IPS-20b (cell line): ENCODE measurements around the gene FARP2.
"Not testable (repeated sequence)": the region's sequence is repeated elsewhere in the genome, so short reads cannot be mapped to it uniquely, and the experiment has no call there.

Source experiments
- H3K27ac ChIP-seq: one replicate; pipeline ENCODE4 v1.5.1; 2013; ENCODE audit warnings: low read length
- H3K27me3 ChIP-seq: 2 replicates; pipeline ENCODE4 v1.6.1; 2013; ENCODE audit warnings: mild to moderate bottlenecking, low read length, inconsistent platforms; ENCODE audit not compliant: insufficient read depth
- H3K36me3 ChIP-seq: 2 replicates; pipeline ENCODE4 v1.6.1; 2013; ENCODE audit warnings: low read depth, mild to moderate bottlenecking, inconsistent platforms, low read length, moderate library complexity; ENCODE audit not compliant: insufficient read depth
- H3K4me1 ChIP-seq: 2 replicates; pipeline ENCODE4 v1.6.1; 2013; ENCODE audit warnings: mild to moderate bottlenecking, control low read depth, inconsistent platforms, low read length, moderate library complexity; ENCODE audit not compliant: insufficient read depth
- H3K4me3 ChIP-seq: 2 replicates; pipeline ENCODE4 v1.5.1; 2013; ENCODE audit warnings: mild to moderate bottlenecking, low read length, inconsistent platforms
- H3K9ac ChIP-seq: 2 replicates; pipeline ENCODE4 v1.6.1; 2013; ENCODE audit warnings: low read depth, mild to moderate bottlenecking, inconsistent platforms, low read length, moderate library complexity
- H3K9me3 ChIP-seq: 2 replicates; pipeline ENCODE4 v1.6.1; 2013; ENCODE audit warnings: mild to moderate bottlenecking, low read depth, low read length, inconsistent platforms; ENCODE audit not compliant: insufficient read depth

The FARP2 gene

GRCh38 chr2:241421330-241421729, 65.2 kb downstream of the FARP2 start:
- Histone ChIP-seq H3K27me3 (no peaks in the 10 kb centered on the region), H3K36me3 (peaks cover 24% of the 10 kb centered on the region)

DNA sequence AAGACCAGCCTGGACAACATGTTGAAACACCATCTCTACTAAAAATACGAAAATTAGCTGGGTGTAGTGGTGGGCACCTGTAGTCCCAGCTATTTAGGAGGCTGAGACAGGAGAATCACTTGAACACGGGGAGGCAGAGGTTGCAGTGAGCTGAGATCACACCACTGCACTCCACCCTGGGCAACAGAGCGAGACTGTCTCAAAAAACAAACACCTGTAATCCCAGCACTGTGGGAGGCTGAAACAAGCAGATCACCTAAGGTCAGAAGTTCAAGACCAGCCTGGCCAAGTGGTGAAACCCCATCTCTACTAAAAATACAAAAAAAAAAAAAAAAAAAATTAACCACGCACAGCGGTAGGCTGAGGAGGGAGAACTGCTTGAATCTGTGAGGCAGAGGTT, 65.9 kb downstream of the FARP2 start:
- H3K4me1 ChIP-seq, H3K4me3 ChIP-seq, H3K27me3 ChIP-seq, H3K9me3 ChIP-seq, H3K9ac ChIP-seq, H3K27ac ChIP-seq: not testable (repeated sequence)
- peaks cover 24% of the 10 kb centered on the region for H3K36me3 ChIP-seq

More at GRCh38 chr2:241421330-241421729, 65.2 kb downstream of the FARP2 start:
- Histone ChIP-seq H3K9ac (no peak overlapping the region), H3K4me1 (no peaks in the 10 kb centered on the region), H3K4me3 (no peak overlapping the region), H3K27ac (no peak overlapping the region), H3K9me3 (no peaks in the 10 kb centered on the region)

- Histone ChIP-seq H3K27ac (no peak overlapping the region), H3K4me1 (no peaks in the 10 kb centered on the region), H3K36me3 (peaks cover 24% of the 10 kb centered on the region)
Measured at GRCh38 chr2:241422350-241422749, 66.3 kb downstream of the FARP2 start.

DNA sequence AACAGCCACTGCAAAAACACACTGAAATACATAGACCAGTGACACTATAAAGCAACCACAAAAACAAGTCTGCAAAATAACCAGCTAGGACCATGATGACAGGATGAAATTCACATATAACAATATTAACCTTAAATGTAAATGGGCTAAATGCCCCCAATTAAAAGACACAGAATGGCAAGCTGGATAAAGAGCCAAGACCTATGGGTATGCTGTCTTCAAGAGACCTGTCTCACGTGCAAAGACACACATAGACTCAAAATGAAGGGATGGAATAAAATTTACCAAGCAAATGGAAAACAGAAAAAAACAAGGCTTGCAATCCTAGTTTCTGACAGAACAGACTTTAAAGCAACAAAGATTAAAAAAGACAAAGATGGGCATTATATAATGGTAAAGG, 67.4 kb downstream of the FARP2 start:
- H3K36me3 ChIP-seq = peaks cover 17% of the 10 kb centered on the region; the same call in 1 of the 2 replicates
- not testable (repeated sequence) for H3K4me3 ChIP-seq, H3K4me1 ChIP-seq, H3K27me3 ChIP-seq, H3K9ac ChIP-seq, H3K9me3 ChIP-seq, H3K27ac ChIP-seq

More at GRCh38 chr2:241422350-241422749, 66.3 kb downstream of the FARP2 start:
- Histone ChIP-seq H3K9ac (no peak overlapping the region), H3K4me3 (no peak overlapping the region), H3K27me3 (no peaks in the 10 kb centered on the region), H3K9me3 (no peaks in the 10 kb centered on the region)

DNA sequence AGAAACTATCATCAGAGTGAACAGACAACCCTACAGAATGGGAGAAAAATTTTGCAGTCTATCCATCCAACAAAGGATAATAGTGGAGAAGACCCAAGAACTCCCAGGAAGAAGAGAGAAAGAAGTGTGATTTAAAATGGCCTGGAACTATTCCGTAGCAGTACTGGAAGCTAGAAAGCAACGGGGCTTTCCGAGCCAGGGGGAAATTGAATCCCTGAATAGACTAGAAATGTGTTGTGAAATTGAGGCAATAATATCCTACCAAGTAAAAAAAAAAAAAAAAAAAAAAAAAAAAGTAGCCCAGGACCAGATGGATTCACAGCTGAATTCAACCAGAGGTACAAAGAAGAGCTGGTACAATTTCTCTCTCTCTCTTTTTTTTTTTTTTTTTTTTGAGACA, 69.3 kb downstream of the FARP2 start:
- H3K27ac ChIP-seq = no peak overlapping the region

GRCh38 chr2:241430178-241430577, 74.1 kb downstream of the FARP2 start:
- H3K9me3 ChIP-seq = no peaks in the 10 kb centered on the region
- H3K4me1 ChIP-seq = no peaks in the 10 kb centered on the region
- no peak overlapping the region for H3K4me3 ChIP-seq
- peaks cover 22% of the 10 kb centered on the region; the same call in 1 of the 2 replicates for H3K36me3 ChIP-seq
- H3K27me3 ChIP-seq = no peaks in the 10 kb centered on the region
- H3K27ac ChIP-seq = no peak overlapping the region
- H3K9ac ChIP-seq = no peak overlapping the region

More for the DNA sequence above, 69.3 kb downstream of the FARP2 start:
- Histone ChIP-seq H3K4me3 (no peak overlapping the region), H3K4me1 (no peaks in the 10 kb centered on the region), H3K36me3 (peaks cover 16% of the 10 kb centered on the region; the same call in 1 of the 2 replicates), H3K9ac (no peak overlapping the region), H3K27me3 (no peaks in the 10 kb centered on the region), H3K9me3 (no peaks in the 10 kb centered on the region)

DNA sequence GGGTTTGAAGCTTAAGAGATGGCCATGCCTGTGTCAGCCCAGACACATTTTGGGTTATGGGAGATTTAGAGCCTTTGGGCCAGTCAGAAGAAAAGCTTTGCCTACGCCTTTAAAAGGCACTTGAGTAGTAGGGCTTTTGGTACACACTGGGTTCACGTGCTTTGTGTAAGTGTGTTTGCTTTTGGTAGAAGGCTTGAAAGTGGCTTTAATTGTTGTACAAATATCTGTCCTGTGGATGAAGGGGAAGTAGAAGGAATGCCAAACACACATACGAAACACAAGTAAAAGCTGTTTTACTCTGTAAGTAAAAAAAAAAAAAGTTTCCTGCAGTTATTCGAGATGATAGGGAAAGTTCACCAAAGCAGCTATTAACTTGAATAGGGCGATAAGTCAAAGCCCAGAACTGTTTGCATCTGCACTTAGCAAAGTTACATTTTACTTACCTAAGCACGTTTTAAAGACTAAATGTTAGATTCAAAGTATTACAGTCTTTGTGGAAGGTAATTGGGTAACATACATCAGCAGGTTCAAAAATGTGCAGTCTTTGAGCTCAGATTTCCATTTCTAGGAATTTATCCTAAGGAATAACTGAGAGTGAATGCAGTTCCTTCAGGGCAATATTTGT, 76.9 kb downstream of the FARP2 start:
- no peaks in the 10 kb centered on the region for H3K9me3 ChIP-seq
- no peak overlapping the region for H3K27ac ChIP-seq
- H3K4me1 ChIP-seq = no peaks in the 10 kb centered on the region
- no peak overlapping the region for H3K4me3 ChIP-seq
- peaks cover 36% of the 10 kb centered on the region; the same call in 1 of the 2 replicates for H3K36me3 ChIP-seq
- no peak overlapping the region for H3K9ac ChIP-seq
- H3K27me3 ChIP-seq = no peaks in the 10 kb centered on the region

DNA sequence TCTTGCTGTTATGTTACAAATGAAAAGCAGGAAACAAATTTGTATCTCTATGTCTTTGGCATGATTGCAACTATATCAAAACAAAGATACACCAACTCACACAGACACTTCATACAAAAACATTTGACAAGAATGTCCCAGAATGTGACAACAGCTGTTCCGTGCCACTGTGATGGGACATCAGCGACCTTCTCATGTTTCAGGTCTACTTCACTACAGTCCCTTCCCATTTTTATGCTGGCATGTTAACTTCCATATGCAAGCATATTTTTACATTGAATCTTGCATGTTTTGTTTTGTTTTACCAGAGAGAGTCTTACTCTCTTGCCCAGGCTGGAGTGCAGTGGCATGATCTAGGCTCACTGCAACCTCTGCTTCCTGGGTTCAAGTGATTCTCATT, 81.1 kb downstream of the FARP2 start:
- Histone ChIP-seq H3K27me3 (no peaks in the 10 kb centered on the region), H3K36me3 (peaks cover 41% of the 10 kb centered on the region), H3K9ac (no peak overlapping the region), H3K9me3 (no peaks in the 10 kb centered on the region), H3K4me1 (no peaks in the 10 kb centered on the region), H3K4me3 (no peak overlapping the region), H3K27ac (no peak overlapping the region)

GRCh38 chr2:241441492-241441891, 85.4 kb downstream of the FARP2 start:
- peaks cover 50% of the 10 kb centered on the region for H3K36me3 ChIP-seq
- no peak overlapping the region for H3K4me3 ChIP-seq
- no peak overlapping the region for H3K27ac ChIP-seq
- H3K27me3 ChIP-seq = no peaks in the 10 kb centered on the region
- H3K4me1 ChIP-seq = no peaks in the 10 kb centered on the region
- H3K9me3 ChIP-seq = no peaks in the 10 kb centered on the region
- H3K9ac ChIP-seq = no peak overlapping the region

DNA sequence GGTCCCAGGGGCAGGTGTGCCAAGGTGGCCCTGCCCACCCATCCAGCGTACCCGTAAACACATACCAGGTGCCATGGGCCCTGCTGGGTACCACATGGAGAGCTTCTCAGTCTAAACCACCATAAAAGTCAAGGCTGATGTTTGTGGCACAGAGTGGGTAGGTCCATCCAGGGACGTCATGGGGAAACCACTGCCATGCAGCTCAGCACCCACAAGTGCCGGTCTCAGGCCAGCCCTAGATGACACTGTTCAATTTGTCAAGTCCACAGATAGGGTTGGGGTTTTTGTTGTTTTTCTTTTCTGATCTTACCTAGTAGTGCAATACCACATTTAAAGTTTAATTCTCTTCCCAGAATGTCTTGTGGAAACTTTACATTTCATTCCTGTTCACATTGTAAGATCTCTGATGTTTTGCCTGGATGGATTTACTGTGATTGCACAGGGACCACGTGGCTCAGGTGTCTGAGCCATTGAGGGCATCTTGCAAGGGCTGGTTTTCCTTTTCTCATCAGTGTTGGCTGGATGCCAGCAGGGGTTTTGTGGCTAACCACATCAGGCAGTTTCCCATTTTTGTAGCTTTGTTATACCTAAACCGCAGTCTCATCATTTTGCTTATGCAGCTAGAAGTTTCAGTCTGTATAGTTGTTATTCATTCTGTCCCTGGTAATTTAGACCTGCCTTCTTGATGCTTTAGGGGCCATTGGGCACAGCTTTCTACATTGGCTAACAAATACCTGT, 87.6 kb downstream of the FARP2 start:
- Histone ChIP-seq H3K27me3 (no peaks in the 10 kb centered on the region), H3K9me3 (no peaks in the 10 kb centered on the region), H3K36me3 (peaks cover 37% of the 10 kb centered on the region), H3K9ac (no peak overlapping the region), H3K4me3 (no peak overlapping the region), H3K4me1 (no peaks in the 10 kb centered on the region), H3K27ac (no peak overlapping the region)

- Histone ChIP-seq H3K4me1 (no peaks in the 10 kb centered on the region), H3K27ac (no peak overlapping the region), H3K9ac (no peak overlapping the region), H3K27me3 (no peaks in the 10 kb centered on the region), H3K36me3 (peaks cover 36% of the 10 kb centered on the region), H3K4me3 (no peak overlapping the region), H3K9me3 (no peaks in the 10 kb centered on the region)
Measured at GRCh38 chr2:241445426-241445825, 89.3 kb downstream of the FARP2 start.

DNA sequence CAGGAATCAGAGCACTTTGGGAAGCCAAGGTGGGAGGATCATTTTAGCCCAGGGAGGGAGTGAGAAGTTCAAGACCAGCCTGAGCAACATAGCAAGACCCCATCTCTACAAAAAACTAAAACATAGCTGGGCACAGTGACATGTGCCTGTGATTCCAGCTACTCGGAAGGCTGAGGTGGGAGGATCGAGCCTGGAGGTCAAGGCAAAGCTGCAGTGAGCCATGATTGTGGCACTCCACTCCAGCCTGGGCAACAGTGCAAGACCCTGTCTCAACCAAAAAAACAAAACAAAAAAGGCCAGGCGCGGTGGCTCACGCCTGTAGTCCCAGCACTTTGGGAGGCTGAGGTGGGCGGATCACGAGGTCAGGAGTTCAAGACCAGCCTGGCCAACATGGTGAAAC, 94.0 kb downstream of the FARP2 start:
- H3K9ac ChIP-seq, H3K27me3 ChIP-seq, H3K9me3 ChIP-seq, H3K27ac ChIP-seq, H3K36me3 ChIP-seq, H3K4me3 ChIP-seq, H3K4me1 ChIP-seq: not testable (repeated sequence)
